Measurements from ENCODE around the gene NUP210.

- TF ChIP-seq POLR2A (IDR thresholded peaks at IDR 0.05; ENCODE audit: low read depth, low read length) (no peak), POLR2AphosphoS5 (IDR thresholded peaks at IDR 0.05; ENCODE audit: low read depth, low read length) (no peak), TAF1 (IDR thresholded peaks at IDR 0.05; ENCODE audit: borderline replicate concordance, low read depth, low read length) (no peak)
These were observed 62.1 kb downstream of the NUP210 start for GRCh38 chr3:13358051-13358450.

Measured in GM12892 (cell line).